NCI-H146 treated with DMSO at 0.1 percent for 48 hours (cell line): ENCODE results near the gene PFKM.
"Not testable (repeated sequence)": the region's sequence is repeated elsewhere in the genome, so short reads cannot be mapped to it uniquely, and the experiment has no call there.

Experiments
- DNase-seq: peaks from one replicate; lab custom pipeline; 2025; ENCODE audit not compliant: unreplicated experiment; lab: John Stamatoyannopoulos, UW

Gene PFKM

DNA sequence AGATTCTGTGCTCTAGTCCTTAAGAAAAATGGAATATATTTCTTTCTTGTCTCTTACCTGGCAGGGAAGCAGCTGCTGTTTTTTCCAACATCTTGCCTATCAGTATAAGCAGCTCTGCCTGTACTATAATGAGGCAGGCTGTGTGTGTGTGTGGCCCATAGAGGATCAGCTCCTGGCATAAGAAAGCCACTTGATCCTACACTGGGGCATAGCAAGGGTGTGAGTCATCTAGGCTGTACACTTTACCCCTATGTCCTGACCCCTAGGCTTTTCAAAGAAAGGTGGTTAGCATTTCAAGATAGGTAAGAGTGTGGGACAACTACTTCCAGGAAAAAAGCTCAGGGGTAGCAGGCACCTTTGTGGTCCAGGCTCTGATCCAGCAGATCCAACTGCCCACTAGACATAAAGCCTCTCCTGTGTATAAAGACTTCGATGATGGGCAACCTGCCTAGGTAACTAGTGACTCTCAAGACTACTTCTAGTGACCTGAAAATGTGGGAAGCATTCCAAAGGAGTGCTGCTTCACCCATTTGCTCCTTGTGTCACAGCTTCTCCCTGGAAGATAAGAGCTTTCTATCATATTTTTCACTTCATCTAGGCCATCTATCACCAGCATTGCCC lies 8.4 kb upstream of the PFKM start:
- no peak for DNase-seq

DNA sequence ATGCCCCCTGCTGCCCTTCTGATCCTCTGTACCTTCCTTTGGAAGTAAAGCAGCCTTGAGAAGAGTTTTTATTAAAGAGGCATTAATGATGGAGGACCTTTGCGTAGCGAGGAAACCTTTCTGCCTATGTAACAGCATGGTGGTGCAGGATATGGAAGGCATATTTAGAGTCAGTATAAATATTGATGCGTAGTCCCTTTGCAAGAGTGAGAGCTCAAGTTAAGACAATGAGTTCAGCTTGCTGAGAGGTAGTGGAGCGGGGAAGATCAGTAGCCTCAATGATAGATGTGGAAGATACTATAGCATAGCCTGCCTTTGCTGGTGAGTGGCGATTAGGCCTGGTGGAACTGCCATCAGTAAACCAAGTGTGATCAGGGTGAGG lies 7.9 kb upstream of the PFKM start:
- not testable (repeated sequence) for DNase-seq

DNA sequence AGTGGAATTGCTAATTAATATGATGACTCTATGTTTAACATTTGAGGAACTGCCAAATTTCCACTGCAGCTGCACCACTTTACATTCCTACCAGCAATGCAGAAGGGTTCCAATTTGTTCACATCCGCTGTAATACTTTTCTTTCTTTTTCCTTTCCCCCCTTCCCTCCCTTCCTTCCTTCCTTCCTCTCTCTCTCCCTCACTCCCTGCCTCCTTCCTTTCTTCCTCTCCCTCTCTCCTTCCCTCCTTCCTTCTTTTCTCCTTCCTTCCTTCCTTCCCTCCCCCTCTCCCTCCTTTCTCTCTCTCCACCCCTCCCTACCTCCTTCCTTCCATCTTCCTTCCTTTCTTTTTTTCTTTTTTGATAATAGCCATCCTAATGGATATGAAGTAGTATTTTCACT lies 3.2 kb upstream of the PFKM start:
- DNase-seq, result no peak

DNA sequence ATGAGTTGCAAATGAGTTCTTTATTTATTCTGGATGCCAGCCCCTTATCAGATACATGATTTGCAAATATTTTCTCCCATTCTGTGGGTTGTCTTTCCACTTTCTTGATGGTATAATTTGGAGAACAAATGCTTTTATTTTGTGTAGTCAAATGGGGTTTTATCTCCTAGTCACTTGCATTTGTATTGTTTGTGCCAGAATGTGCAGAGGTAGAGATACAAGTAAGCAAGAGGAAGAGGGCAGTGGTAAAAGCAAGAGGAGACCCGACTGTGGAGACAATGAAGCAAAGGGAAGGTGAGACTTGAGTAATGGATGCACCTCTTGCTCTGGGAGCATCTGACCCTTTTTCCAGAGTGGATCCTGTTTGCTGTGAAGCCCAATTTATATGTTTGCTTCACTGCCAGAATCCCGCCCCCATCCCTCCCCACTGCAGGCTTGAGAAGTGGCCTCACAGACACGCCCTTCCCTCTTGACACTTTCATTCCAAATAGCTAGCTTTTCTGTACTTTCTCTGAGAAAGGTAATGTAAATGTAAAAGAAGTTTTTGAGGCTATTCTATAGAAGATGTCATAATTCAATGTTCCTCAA lies 786 bp upstream of the PFKM start:
- DNase-seq, result peak; percentile 10

DNA sequence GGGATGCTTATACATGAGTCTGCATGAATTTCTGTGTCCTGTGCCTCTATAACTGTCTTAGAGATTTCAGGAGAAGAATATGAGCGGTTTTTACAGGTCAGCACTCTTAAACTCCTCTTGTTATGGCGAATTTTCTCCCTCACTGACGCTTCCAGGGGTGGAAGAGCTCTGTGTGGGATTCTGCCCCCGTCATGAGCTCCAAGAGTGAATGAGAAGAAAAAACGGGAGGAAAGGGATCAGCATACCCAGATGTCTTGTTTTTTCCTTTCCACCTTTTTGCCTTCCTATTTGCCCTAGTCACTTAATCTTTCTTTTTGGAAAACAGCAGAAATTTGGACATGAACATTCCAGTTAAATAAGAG lies 651 bp downstream of the PFKM start:
- no peak for DNase-seq

DNA sequence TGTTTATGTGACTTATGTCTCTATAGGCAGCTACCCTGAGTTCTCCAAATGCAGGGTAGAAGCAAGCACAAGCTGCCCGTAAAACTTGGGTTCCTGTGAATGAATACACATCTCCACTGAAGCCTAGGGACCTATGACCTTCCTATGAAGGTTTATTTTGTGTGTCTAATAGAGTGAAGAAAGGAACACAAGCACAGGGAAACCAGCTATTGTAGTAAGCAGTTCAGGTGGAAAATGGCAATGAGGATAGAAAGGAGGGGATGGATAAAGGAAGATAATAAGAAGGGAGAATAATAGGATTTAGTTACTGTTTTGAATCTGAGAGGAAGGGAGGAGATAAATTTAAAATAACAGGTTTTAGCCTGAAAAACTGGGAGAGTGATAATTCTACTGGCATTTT lies 2.4 kb downstream of the PFKM start:
- peak; percentile 44 for DNase-seq

DNA sequence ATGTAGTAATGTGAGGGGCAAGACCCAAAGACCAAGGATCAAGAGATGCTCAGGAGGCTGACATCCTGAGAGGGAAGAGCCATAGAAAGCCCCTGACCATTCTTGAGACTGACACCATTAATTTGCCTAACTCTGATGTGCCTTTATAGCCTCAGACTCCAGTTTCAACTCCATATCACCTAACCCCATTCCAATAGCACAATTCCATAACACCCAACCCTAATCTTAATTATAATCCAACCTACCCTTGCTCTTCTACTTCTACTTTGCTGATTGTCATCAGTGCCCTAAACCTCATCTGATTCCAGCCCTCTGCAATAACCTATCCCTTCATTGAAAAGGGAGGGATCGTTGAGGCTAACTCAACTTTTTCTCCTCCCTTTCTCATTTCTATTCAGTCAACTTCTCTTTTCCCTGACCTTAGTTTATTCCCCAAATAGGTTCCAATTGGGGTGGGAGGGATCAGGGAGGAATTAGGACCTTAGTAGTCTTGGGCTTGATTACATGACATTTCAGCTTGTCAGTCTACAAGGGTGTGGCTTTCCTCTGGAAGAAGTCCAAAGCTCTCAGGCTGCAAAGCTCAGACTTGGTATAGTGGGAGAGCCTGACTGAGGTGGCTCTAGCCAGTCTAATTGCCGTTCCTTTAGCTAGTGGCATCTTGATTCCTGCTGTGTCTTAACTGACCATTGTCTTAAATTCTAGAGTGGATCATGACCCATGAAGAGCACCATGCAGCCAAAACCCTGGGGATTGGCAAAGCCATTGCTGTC lies 3.1 kb downstream of the PFKM start:
- no peak for DNase-seq

DNA sequence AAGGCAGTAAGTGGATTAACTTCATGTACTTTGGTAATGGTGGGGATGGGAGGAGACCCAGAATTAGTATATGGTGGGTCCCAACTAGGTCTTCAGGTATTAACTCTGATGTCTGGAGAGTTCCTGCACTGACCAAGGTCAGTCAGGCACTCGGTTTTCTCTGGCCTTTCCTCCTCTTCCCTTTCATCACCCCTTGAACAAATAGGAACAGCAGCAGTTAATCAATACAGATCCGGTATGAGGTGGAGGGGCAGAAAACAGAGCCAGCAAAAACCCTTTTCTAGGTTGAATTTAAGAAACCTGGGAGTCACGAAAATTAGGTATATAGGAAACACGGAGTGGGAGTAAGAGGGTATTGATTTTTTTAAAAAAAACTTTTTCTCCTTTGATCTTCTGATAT lies 4.0 kb downstream of the PFKM start:
- no peak for DNase-seq

DNA sequence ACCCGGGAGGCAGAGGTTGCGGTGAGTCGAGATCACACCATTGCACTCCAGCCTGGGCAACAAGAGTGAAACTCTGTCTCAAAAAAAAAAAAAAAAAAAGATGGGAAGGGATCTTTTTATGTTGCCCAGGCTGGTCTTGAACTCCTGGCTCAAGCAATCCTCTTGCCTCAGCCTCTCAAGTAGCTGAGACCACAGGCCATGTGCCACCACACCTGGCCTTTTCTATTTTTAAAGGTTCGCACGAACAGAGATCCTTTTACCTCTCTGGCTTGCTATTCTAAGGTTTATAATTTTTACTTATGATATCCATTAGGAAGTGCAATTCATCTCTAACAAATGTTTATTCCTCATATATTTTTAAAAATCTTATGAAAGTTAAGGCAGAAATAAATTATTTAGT lies 6.4 kb downstream of the PFKM start:
- not testable (repeated sequence) for DNase-seq

DNA sequence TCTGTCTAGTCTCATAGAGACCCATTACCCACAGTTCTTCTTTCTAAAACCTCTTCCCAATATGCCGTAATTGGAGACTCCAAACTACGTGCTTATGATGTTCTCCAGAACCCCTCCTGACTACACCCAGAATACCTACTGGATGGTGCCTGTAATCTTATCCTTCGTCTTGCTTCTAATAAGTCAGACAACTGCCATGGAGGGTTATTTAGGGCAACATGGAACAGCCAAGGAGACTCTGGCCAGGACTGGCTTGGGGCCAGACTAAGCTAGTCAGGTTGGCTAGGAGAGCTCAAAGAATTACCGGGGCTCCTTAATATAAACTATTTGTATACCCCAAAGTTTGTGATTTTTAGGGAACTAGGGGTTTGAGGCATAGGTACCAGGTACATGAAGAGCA lies 6.8 kb downstream of the PFKM start:
- no peak for DNase-seq

DNA sequence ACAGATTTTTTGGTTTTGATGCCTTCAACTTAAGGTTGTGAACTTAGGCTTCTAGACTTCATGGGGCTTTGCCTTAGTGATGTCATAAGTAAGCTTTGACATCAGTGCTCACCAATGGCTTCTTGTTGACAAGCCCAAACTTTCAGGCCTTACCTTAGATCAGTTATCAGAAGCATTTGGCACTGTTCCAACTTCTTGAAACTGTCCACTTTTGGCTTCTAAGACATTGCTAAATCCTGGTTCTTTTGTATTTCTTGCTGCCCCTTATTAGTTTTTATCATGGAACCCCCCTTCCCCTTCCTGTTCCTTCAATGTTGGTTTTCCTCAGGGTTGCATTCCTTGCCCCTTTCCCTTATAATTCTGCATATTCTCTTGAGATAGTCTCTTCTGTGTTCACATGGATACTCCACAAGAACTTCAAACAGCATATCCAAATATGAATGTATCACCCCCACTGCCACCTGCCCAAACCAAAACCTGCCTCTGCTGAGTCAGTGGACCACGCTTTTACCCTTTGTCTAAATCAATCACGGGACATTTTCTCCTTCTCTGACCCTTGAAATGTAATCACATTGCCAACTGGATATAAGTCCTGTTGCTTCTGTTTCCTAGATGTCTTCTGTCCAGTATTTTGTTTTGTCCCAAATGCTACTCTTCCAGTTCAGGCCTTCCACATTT lies 7.9 kb downstream of the PFKM start:
- no peak for DNase-seq

DNA sequence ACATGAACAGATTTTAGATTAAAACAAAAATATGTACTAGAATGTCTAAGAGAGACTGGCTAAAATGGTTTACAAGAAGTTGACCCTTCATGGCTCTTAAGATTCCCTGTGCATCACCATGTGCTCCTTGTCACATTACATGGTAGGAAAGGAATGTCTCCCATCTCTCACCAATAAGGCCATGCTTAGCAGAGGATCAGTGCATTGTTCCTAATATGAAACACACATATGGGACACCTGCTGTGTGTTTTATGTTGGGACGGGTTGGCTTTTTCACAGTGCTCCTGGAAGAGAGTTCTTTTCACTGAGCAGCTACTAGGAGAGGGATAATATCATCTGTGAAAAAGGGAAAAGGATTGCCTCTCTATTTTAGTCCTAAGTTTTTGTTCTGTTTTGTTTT lies 9.6 kb downstream of the PFKM start:
- DNase-seq, result no peak

DNA sequence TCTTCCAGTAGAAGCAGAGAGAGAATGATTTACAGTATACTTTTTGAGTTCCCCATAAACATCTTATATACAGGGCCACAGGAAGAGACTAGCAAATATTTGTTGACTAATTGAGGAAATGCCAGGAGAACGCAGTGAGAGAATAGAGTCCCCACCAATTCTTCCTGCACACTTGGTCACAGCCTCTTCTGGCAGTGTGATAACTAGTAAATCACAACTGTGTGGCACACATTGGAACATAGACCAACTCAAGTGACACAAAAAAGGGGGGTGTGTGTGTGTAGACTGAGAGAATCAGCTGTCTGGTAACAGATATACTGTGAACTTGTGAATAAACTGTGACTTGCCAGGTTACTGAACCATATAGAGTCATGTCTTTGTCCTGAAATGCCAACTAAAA lies 10.2 kb downstream of the PFKM start:
- DNase-seq, result no peak

DNA sequence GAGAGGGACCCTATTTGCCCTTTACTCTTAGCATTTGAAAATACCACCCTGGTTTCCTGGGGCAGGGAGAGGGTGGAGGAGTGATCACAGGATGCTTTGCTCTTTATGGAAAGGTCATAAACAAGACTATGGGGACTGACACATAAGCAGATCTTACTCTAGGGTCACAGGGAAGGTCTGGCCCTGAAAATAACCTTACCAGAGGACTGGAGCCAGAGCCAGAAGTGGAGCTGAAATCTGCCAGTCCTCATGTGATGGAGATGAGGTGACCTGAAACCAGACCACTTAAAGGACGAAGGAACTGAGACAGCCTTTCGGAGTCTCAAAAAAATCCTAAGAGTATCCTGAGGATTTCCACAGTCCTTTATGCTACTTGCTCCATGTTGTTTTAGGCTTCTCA lies 12.4 kb downstream of the PFKM start:
- DNase-seq, result no peak

DNA sequence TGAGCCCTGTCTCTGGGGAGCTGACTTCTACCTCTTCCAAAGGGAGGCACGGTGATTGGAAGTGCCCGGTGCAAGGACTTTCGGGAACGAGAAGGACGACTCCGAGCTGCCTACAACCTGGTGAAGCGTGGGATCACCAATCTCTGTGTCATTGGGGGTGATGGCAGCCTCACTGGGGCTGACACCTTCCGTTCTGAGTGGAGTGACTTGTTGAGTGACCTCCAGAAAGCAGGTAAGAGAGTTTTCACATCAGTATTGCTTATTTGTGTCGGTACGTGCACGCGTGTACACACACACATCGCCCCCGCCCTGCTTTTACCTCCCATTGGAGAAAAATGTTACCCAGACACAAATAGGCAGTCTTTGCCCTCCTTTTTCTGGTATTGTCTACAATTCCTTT lies 13.7 kb downstream of the PFKM start:
- no peak for DNase-seq

DNA sequence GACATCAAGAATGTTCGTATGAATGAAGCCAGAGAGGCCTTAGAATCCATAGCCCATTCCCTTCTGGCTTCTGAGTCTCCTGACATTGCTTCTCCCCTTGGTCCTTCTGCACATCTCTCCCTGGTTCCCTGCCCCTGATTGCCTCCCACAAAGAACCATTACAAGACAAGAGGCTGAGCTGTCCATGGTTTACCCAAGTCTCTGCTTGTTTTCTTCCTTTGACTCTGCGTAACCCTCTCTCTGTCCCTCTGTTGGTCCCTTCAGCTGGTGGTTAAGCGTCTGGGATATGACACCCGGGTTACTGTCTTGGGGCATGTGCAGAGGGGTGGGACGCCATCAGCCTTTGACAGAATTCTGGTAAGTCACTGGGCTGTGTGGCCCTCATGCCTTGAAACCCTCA lies 15.9 kb downstream of the PFKM start:
- DNase-seq, result no peak

DNA sequence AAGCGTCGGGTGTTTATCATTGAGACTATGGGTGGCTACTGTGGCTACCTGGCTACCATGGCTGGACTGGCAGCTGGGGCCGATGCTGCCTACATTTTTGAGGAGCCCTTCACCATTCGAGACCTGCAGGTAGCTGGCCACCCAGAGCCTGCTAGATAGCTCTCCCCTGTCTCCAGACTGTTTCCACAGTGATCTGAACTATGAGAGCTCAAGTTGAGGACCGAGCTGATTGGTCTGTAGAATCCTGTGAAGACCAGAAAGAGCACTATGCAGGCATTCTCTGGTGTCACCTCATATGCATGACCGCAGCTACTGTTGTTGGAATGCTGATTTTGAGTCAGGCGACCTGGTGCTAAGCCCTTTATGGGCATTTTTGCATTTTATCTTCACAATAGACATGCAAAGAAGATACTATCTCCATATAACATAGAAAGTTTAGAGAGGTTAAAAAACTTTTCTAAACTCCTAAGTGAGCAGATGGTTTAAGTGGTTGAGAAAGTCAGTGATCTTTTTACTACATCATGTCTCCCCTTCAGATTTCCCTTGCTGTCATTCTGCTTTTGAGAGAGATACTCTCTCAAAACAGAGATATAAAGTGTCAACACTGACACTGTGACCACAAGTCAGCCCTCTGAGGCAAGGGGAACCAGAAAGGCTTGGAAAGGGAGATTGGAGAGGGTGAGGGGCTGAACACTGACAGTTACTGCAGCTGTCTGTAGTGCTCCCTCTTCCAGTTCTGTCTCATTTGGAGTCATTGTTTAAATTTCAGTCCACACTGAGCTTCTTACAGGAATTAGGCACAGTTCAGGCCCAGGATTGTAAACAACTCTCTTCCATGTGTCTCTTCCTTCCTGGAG lies 23.9 kb downstream of the PFKM start:
- DNase-seq, result no peak

DNA sequence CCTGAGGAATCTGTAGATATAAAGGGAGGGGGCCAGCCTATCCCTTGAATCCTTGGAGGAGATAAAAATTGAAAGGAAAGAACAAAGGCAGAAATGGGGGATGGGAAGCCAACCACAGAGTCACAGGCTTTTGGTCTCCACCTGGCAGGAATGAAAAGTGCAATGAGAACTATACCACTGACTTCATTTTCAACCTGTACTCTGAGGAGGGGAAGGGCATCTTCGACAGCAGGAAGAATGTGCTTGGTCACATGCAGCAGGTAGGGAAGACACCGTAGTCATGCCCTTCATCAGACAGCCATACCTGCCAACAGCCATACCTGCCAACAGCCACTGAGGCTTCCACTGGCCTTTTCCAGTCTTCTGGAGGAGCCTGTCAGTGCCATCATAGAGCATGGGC lies 24.7 kb downstream of the PFKM start:
- no peak for DNase-seq

DNA sequence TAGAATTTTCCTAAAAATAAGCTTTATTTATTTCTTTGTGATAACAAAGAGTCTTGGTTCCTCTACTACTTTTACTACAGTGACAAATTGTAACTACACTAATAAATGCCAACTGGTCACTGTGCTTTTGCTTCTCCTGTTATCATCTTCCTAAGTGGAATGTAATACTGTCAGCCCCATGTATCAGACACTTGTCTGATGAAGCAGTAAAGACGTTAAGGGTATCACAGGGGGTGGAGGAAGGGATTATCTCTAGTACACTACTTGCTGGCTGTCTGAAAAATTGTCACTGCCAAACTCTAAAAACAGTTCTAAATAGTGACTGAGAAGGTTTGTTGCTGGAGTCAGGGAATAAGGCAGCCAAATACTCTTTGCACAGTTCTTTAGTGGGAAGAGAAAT lies 26.8 kb downstream of the PFKM start:
- no peak for DNase-seq

DNA sequence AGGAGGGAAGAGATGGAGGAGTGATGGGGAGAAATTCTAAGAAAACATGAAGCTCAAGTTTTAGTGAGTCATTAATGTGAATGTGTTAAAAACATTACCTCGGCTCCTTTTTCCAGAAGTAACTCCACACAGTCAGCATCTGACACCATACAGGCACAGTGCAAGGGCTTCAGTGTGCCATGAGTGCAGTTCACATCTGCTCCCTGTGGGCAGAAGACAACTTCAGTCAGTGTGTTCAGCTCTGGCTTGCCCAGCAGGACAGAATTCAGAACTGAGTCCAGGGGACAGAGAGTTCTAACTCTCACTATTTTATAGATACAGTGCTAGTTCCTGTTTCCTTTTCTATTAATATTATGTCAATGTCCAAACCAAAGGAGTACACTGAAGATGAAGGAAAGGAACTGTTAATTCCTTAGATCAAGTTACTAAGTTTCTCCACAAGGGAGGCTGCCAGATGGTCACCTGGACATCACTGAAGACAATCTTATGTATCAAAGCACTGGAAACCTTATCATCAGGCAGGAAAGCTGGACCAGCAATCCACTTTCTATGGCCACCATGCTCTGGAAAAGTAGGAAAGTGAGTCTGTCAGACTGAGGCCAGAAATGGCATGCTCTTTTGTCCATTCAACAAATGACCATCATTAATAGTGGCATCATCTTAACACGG lies 32.1 kb downstream of the PFKM start:
- DNase-seq, result no peak

DNA sequence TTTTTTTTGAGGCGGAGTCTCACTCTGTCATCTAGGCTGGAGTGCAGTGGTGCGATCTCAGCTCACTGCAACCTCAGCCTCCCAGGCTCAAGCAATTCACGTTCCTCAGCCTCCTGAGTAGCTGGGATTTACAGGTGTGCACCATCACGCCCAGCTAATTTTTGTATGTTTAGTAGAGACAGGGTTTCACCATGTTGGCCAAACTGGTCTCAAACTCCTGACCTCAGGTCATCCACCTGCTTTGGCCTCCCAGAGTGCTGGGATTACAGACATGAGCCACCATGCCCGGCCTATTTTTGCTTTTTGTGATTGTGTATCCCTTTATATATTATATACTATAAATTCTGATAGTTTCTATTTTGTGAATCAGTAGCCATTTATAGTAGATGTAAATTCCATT lies 36.6 kb downstream of the PFKM start:
- DNase-seq, result not testable (repeated sequence)
